ENCODE measurements around the gene ARHGAP26.

Gene ARHGAP26

GRCh38 chr5:142769793-142770649 is at the start of gene ARHGAP26:
TSS of gene ARHGAP26 (plus strand) at chr5:142770377. CDS start at chr5:142770762, 385 bp downstream.
- DNase-seq = peak; percentile 94

GRCh38 chr5:142720641-142721271 is 49.4 kb upstream of the ARHGAP26 start:
- DNase-seq = no peak

GRCh38 chr5:142722146-142722545 is 48.0 kb upstream of the ARHGAP26 start:
- no peak for DNase-seq

GRCh38 chr5:142722896-142723295 is 47.3 kb upstream of the ARHGAP26 start:
- no peak for DNase-seq

GRCh38 chr5:142724821-142725220 is 45.4 kb upstream of the ARHGAP26 start:
- DNase-seq = no peak

- DNase-seq = no peak
Observed at GRCh38 chr5:142725231-142726187, 44.7 kb upstream of the ARHGAP26 start.

DNA sequence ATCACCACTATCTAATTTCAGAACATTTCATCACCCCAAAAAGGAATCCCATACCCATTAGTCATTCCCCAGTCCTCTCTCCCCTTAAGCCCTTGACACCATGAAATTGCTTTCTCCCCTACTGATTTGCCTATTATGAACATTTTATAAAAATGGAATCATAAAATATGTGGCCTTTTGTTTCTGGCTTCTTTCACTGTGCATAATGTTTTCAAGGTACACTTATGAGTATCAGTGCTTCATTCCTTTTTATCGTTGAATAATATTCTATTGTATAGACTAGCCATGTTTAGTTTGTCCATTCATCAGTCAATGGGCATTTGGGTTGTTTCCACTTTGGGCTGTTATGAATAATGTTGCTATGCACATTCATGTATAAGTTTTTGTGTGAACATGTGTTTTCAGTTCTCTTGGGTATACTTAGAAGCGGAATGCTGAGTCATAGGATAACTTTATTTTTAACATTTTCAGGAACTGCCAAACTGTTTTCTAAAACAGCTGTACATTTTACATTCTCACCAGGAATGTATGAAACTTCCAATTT is 43.9 kb upstream of the ARHGAP26 start:
- no peak for DNase-seq

DNA sequence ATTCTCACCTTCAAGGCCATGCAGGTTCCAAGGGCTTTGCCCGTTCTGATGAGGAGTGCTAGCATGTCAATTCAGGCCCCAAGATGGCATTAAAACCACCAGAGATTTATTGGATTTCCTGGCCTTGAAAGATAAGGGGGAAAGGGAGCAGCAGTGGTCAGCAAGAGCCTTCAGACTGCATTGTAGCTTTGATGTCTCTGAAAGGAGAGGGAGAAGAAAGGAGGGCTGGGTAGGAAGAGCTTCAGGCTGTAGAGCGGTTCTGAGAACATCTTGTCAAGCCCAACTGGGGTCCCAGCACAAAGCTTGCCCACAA is 42.5 kb upstream of the ARHGAP26 start:
- DNase-seq = no peak

- no peak for DNase-seq
Observed at GRCh38 chr5:142735323-142736246, 34.6 kb upstream of the ARHGAP26 start.

GRCh38 chr5:142736247-142736632 is 33.9 kb upstream of the ARHGAP26 start:
- DNase-seq = no peak

DNA sequence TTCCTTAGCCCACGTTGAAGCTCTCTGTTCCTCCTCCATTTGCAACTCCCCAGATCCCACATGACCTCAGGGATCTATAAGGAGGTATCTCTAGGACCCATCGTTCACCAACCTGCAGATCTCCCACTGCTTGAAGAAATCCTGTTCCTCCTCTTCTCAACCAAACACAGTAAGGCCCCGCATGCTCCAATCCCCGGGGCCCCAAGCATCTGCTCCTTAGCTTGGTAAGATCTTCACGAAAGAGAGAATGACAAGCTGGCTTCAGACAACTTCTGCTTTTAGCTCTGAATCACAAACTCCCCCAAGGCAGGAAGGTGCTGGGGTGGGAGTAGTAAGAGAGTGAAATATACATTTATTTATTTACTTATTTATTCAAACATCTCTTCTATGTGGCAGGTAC is 33.0 kb upstream of the ARHGAP26 start:
- no peak for DNase-seq

DNA sequence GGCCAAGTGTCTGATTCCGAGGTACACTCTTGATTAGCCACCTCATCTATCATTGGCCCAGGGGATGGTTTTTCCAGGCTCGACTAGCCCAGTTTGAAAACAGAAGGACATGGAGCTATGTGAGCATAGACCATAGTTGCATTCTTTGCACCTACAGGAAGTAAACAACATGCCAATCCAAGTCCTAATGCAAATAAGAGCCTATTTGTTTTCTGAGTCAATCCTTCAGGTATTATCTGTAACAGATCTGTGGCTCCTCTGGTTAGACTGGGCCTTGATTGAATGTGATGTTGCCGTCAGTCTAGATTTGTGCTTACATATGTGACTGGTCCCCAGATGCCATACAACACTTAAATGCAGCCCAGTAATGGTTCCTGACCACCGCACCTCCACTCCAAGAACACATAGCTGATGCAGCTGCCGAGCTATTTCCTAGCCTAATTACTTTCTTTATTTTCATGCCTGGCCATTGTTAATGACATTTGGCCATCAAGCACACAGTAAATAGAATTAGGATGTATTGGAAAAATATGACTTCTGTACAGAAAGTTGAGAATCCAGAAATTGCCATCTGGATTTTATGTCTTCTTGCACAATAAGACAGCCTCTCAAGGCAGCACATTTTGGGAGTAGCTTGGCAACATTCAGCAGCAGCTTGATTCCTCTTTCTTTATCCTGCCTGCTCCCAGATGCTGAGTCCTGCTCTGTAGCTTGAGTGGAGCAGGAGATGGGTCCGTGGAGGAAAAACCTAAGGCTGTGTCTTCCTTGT is 29.5 kb upstream of the ARHGAP26 start:
- DNase-seq = no peak

DNA sequence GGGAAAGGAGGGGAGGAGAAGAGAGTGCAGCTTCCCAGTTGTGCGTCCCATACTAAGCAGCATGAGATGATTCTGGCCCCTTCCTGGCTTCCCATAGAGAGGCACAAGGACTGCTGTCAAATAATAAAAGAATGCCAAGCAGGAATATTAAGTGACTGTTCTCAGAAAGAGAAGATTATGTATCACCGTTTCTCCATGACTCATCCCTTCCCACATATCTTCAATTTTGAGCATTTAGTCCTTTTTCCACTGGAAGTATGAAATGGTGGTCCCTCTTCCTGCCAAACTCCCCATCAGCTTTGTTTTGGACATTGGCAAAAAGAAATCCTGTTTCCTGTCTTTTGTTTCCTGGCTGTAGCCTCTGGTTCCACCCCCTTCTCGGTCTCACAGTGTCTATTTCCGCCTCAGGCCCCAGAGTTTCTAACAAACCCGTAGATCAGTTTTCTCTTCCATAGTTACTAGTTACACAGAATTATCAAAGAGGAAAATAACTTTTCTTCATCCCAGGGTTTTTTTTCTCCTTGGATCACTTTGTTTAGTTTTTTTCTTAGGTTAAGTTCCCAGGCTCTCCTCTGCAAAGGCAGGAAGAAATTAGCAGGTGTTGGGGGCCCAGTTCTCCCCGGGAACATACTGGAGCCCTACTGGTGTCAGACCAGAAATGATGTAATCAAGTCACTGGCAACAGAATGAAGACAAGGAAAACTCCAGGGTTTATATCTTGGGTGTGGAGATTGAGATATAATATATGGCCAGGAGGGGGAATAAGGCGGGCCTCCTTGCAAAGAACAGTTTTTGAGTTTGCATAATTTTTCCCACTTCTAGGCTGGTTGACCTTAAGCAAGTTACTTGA is 26.4 kb upstream of the ARHGAP26 start:
- no peak for DNase-seq

- no peak for DNase-seq
Observed at GRCh38 chr5:142745268-142745667, 24.9 kb upstream of the ARHGAP26 start.

DNA sequence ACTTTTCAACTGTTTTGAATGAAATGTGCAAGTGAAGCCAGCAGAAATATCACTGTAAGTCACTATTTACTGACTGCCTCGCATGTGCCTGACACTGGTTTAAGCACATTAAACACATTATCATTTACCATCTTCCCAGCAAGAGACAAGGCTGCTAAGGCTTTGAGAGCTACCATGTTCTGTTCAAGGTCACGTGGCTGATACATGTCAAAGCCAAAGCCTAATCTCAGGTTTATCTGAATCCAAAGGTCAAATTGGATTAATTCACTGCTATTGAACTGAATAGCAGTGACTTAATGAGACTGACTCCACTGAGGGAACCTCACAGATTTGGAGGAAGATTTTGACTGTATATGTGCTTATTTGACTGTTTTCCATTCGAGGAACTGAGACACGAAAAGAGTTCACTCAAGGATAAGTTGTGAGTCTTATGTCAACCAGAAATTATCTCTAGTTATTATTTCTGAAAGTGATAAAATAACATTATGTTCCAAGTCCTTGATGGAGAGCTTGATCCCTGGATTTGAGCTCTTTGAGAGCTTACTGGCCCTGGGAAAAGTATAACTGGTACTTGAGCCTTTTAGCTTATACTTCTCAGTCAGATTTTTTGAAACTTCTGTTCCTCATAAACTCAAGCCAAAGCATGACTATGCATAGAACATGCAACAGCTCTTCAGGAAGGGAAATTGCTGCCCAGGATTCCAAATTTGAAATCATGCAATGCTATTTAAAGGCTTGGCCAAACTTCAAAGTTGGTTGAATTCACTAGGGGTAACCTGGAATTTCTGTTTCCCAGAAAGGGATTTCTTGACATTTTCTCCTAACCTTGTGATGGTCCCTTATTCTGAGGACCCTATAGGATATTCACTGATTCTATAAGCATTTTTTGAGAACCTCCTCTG is 23.4 kb upstream of the ARHGAP26 start:
- DNase-seq = no peak

DNA sequence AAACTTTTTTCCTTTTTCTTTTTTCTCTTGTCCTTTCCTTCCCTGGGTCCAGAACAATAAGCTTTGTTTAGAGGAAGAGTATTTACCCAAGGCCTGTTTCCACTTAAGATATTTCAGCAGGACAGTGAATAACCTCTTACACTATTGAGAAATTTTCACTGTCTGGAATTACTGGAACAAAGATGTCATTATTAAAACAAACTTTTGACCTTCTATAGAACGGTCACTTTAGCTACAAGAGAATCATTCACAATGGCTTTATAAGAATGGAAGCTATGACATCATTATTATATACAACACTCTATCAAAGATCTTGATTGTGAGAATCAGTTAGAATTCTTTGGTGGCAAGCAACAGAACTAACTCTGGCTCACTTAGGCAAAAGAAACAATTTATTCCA is 22.0 kb upstream of the ARHGAP26 start:
- no peak for DNase-seq

- DNase-seq = peak; percentile 52
Observed at GRCh38 chr5:142748568-142749249, 21.5 kb upstream of the ARHGAP26 start.

GRCh38 chr5:142749321-142749720 is 20.9 kb upstream of the ARHGAP26 start:
- no peak for DNase-seq
